Measurements from ENCODE around the gene NPDC1. TPM values are rescaled to one million over a fixed set of nuclear protein-coding genes. Genes with fewer than 3 reads are reported as not detected.

The NPDC1 gene
- total RNA-seq, 1 donor from 2014 or later: 95.3 TPM

DNA sequence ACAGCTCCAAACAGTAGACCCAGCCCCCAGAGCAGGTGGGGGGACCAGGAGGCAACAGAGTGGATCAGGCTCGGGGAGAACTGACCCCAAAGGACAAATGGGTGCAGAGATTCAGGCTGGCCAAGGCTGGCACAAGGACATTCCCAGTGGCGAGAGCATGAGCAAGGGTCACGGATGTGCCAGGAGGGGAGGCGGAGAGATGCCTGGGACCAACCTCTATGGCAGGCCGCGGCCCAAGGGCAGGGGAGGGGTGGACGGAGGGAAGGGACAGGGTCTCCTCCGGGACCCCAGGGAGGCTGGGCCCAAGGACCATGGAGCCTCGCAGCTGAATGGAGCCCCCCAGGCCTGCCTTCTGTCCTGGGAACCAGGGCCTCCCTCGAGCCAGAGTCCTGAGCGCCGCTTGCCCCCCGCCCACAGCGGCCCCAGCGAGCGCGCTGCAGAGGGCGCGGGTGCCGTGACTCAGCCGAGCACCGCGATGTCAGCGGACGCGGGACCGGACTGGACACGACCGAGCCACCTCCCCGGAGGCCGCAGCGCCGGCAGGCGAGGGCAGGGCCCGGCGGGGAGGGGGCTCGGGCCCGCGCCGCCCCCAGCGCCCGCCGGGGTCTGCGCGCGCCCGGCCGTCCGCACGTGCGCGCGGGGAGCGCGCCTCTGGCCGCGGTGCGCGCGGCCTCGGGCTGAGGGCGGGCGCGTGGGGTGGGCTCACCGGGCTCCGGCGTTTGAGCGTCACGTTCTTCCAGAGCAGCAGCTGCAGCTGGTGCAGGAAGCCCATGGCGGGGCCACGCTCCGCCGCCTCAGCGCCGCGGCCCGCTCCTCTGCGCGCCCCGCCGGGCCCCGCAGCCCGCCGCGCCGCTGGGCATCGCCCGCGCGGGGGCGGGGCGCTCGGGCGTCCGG is 18.4 kb downstream of the NPDC1 start, which contains the start of gene ABCA2:
Gene ABCA2 (minus strand): TSS at position 869 of the 894 bp plus-strand sequence. CDS start 97 bp downstream, at position 772.
- no peak for DNase-seq (ENCODE audit: low spot score)

DNA sequence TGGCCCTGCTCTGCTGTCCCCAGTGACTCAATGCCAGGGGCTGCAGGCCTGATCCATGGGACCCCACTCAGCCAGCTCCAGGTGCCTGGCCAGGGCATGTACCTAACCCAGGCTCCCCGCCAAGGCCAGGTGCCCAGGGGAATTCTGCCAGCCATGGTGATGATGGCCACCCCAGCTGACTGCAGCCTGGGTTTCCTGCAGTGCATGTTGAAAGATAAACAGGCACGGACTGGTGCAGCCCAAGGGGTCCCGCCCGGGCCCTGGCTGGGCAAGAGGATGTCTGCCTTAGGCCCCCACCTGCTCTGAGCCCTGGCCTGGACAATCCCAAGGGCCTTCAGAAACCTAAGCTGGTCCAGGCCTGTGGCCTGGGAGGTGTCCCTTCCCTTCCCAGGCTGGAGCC is 19.1 kb downstream of the NPDC1 start:
- DNase-seq (ENCODE audit: low spot score): no peak

DNA sequence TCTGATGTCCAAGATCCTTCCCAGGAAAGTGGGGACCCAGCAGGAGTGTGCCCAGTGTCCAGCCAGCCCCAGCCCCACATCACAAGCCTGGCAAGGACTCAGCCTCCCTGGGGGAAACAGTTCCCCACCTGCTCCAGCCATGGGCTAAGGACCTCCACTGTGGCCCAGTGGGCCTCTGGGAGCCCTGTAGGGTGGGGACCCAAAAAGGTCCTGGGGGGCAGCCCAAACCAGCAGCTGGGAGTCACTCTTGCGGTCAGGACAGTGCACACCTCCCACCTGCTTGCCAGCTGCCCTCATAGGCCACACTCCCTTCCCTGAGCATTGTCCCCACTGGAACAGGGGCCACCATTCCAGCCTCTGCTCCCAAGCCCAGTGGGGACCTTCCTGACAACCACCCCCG is 19.6 kb downstream of the NPDC1 start:
- DNase-seq (ENCODE audit: low spot score): no peak

DNA sequence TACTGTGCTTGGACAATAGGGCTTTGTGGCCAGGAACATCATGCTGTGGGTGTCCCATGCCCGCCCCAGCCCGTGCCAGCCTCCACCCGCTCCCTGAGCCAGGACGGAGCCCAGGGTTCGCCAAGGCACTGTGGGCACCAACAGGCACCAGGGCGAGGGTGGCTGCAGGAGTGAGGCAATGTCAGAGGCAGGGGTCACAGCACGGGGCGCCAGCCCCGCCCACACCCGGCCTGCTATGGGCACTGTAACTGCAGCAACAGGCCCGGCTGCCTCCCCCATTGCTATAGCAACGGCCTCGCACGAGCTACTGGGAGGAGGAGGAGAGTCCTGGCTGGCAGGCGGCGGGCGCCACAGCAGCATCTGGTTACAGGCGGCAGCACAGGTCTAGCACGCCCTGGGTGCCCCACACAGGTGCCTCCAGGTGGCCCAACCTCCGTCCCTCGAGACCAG is 20.4 kb downstream of the NPDC1 start:
- no peak for DNase-seq (ENCODE audit: low spot score)

DNA sequence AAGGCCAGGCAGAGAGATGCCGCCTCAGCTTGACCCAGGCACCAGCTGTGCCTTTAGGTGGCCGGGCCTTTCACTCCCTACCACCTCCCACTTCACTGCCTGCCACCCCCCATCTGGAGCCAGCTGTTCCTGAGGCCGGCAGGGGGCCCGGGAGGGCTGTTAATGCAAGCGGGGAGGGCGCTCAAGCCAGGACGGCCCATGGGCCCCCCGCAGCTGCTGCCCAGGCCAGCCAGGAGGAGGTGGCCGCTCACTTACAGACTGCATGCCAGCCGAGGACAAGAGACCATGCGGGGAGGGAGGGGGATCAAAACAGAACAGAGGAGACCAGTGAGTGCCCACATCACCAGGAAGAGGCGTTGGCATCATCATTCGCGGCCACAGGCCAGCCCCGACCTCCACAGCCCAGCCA is 22.4 kb downstream of the NPDC1 start:
- DNase-seq (ENCODE audit: low spot score): no peak

DNA sequence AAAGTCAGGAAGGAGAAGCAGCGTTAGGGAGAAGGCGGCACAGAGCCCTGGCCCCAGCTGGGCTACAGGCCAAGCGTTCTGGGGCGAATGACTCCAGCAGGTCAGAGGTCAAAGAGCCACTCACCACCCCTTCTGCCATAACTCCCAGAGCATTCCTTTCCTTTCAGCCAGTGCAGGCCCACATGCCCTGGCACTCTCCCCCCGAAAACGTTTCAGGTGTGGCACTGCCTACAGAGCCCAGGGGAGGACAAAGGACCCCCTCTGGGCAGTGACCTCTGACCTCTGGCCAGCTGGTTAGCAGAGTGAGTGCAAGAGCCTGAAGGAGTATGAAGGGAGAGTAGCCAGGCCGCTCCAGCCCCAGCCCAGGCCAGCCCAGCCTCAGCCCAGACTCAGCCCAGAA is 22.8 kb downstream of the NPDC1 start:
- no peak for DNase-seq (ENCODE audit: low spot score)

DNA sequence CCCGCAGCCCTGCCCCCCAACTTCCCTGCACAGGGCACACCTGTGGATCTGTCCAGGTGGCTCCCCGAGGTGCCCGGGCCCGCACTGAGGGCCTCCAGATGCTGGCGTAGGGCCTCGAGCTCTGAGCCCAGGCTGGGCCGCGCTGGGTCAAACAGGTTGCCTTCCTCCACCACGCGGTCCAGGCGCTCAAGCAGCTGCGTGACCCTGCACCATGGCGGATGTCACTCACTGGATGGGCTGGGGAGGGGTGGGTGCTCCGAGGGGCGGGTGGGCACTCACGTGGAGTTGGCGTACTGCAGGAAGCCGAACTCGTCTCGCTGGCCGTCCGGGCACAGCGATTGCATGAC is 23.3 kb downstream of the NPDC1 start:
- DNase-seq (ENCODE audit: low spot score): no peak

DNA sequence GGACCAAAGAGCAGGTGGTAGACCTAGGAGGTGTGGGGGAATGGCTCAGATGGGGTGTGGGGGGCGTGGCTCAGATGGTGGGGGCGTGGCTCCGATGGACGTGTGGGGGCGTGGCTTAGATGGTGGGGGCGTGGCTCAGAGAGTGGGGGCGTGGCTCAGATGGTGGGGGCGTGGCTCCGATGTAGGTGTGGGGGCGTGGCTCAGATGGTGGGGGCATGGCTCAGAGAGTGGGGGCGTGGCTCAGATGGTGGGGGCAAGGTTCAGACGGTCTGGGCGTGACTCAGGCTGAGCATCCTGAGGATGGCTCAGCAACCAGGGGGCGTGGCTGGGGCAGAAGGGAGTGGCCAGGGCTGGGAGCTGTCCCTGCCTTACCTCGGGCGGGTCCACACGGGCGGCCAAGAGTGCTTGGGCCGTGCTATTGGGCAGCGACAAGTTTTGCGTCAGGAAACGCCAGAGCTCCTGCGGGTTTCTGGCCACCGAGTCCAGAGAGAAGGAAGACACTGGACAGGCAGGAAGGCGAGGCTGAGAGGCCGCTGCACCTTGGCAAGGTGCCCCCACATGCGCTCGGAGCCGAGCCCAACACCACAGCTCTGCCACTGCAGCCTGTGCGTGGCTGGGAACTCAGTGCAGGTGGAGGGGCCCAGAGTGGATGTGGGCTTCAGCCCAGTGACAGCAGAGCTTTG is 23.9 kb downstream of the NPDC1 start:
- DNase-seq (ENCODE audit: low spot score): no peak

DNA sequence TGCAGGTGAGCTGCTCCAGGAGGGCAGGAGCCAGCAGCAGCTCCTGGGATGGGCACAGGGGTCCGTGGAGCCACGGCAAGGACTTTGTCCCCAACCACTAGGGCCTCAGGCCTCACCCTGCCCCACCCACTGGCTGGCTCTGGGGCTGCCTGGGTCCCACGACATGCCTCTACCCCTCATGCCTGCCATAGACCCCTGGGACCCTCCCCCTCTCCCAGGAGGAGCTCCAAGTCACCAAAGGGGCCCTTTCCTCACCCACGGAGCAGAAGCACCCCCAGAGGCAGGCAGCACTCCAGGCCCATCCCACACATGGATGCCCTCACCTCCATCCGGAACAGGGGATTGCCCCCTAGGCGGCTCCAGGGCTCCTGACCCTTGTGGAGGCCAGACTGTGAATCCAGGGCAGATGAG is 24.4 kb downstream of the NPDC1 start:
- DNase-seq (ENCODE audit: low spot score): no peak

DNA sequence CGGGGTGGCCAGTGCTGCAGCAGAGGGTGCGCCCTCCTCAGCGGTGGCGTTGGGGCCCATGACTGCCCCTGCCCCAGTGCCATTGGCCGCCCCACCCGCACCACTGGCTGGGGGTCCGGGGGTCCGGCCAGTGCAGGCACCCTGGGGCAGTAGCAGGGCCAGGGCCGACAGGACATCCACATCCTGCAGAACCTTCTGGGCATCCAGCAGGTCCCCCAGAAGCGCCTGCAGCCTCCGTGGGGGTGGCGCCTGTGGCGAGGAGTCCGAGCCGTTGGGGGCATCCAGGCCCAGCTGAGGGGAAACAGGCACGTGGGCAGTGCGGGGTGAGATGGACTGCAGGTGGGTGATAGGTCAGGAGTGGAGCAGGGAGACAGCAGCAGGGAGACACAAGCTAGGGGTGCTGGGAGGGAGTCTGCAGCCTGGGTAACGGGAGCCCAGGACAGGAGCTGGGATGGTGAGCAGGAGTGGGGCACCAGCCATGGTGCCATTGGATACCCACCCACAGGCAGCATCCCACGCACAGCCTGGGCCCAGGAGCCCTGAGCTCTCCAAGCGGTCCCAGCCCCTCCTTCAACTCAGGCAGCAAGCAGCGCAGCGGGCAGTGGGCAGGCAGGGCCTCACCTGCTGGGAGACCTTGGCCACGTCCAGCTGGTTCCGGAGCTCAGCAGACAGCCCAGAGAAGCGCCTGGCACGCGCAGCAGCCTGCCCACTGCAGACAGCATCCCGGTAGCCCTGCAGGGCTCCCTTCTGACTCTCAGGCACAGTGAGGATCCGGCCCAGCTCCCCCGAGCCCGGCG is 25.0 kb downstream of the NPDC1 start:
- no peak for DNase-seq (ENCODE audit: low spot score)

DNA sequence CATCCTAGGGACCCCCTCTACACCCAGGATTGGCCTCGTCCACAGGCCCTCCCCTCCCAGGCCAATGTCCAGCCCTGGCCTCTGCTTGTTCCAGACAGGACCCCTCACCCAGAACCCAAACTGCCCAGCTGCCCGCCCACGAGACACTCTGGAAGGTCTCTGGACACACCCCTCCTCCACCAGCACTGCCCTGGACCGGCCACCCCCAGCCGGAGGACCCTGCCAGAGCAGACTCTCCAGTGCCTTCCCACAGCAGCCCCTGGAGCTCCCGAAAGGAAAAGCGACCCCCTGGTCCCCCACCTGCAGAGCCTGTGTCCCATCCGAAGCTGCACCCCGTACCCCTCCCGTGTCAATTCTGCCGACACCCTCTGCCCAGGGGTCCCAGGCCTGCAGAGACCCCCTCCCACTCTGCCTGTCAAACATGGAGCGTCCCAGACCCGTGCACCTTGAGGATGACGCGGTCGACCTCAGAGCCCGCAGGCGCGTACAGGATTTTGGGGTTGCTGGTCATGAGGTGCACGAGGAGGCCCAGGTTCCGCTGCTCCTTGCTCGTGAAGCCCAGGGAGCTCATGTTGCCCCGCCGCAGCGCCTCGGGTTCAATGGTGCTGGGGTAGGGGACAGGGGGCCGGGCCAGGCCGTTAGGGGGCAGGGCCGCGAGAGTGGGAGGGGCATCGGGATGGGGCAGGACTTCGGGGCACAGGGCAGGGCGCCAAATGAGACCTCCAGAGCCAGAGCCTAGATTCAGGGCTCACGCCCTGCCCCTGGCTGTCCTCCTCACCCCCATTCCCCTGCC is 25.9 kb downstream of the NPDC1 start:
- DNase-seq (ENCODE audit: low spot score): no peak

DNA sequence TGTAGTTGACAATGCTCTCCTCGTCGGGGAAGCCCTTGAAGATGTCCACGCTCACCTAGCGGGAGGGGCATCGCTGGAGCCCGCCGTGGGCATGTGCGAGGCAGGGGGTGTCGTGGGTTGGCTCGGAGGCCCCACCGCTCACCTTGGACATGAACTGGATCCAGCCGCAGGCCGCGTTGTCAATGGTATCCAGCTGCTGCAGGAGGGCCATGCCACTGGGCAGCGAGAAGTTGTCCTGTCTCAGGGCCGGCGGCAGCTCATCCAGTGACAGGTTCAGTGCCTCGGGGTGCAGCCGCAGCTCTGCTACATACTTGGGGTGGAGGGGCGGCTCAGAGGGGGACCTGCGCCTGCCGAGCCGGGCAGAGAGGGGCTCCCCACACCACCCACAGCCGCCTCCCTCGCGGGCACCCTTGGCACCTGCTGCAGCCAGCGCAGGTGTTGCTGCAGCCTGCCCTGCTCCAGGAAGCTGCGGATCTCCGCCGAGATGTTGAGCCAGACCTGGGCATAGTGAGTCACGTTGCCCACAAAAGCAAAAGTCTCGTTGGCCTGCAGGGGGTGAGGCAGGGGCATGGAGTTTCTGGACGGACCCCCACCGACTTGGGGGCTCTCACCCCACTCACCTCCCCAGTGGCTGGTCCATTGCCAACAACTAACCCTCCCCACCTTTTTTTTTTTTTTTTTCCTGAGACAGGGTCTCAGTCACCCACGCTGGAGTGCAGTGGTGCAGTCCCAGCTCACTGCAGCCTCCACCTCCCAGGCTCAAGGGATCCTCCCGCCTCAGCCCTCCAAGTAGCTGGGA is 27.0 kb downstream of the NPDC1 start:
- no peak for DNase-seq (ENCODE audit: low spot score)

DNA sequence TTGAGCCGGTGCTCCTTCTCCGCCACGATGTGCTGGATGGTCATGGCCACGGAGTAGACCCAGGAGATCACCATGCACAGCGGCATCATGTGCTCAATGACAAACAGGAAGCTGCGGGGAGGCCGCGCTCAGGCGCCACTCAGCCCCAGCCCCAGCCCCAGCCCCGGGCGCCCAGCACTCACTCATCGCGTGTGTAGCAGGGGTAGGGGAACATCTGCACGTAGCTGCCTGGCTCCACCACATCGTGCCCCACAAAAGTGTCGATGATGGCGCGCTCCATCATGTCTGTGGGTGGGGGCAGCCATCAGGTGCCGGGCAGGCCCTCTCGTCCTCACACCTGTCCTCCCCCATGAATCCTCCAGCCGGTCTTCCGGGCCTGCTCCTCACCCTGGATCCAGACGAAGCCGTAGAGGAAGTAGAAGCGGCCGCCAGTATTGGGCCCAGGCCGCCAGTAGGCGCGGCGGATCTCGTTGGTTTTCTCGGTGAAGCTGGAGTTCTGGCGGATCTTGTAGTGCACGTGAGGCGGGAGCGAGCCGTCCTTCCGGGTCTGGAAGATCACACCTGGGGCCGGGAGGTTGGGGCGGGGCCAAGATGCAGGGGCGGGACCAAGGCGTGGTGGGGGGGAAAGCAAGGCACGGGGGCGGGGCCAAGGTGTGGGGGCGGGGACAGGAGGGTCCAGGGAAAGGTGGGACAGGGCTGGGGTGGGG is 28.0 kb downstream of the NPDC1 start:
- no peak for DNase-seq (ENCODE audit: low spot score)

DNA sequence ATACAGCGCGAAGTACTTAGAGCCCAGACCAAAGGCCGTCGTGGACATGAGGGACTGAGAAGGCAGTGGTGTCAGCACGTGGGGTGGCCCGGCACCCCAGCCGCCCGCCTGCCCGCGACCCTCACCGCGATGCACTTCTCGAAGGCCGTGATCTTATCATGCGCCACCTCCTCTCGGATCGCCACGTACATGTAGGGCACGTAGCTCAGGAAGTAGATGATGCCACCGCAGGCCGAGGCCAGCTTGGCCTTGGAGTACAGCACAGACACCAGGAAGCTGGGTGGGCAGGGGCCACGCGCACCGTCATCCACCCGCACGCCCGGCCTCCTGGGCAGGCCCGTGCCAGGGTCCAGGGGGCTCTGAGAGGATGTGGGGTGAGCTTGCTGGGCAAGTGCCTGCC is 28.9 kb downstream of the NPDC1 start:
- DNase-seq (ENCODE audit: low spot score): no peak

DNA sequence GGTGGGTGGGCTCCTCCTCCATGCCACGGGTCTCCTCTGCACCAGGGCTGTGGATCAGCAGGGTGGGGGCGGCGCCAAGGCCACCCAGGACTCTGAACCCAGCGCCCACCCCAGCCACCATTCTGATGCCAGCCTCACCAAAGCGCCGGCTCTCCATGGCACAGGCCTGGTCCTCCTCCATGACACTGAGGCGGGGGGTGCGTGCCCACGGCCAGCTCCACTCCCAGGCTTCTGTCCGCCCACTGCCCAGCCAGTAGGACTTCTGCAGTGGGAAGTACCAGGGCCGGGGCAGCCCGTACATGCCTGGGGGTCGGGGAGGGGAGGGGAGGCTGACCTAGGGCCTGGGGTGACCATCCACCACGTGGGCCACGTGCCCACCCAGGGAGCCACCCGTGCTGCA is 29.5 kb downstream of the NPDC1 start:
- no peak for DNase-seq (ENCODE audit: low spot score)

DNA sequence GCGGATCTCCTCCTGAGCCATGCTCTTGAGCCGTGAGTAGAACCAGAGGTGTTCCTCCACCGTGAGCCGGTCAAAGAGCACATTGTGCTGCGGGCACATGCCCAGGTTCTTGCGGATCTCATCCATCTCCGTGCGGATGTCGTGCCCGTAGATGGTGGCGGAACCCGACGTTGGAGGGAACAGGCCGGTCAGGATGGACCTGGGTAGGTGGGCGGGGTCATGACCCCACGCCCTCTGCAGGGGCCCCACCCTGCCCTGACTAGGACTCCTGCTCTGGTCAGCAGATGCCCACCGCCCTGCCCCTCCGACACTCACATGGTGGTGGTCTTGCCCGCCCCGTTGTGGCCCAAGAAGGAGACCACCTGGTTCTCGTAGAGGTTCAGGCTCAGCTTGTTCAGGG is 30.0 kb downstream of the NPDC1 start:
- DNase-seq (ENCODE audit: low spot score): no peak

DNA sequence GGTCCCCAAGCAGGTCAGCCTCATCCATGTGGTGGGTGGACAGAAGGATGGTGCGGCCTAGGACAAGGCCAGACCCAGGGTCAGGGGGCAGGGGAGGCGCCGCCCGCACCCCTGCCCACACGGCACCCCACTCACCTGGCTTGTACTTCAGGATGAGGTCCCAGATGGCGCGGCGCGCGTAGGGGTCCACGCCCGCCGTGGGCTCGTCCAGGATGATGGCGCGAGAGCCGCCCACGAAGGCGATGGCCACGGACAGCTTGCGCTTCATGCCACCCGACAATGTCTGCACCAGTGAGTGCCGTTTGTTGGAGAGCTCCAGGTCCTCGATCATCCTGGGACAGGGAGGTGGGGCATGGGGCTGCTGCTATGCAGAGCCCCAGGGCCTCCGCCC is 30.4 kb downstream of the NPDC1 start:
- no peak for DNase-seq (ENCODE audit: low spot score)

DNA sequence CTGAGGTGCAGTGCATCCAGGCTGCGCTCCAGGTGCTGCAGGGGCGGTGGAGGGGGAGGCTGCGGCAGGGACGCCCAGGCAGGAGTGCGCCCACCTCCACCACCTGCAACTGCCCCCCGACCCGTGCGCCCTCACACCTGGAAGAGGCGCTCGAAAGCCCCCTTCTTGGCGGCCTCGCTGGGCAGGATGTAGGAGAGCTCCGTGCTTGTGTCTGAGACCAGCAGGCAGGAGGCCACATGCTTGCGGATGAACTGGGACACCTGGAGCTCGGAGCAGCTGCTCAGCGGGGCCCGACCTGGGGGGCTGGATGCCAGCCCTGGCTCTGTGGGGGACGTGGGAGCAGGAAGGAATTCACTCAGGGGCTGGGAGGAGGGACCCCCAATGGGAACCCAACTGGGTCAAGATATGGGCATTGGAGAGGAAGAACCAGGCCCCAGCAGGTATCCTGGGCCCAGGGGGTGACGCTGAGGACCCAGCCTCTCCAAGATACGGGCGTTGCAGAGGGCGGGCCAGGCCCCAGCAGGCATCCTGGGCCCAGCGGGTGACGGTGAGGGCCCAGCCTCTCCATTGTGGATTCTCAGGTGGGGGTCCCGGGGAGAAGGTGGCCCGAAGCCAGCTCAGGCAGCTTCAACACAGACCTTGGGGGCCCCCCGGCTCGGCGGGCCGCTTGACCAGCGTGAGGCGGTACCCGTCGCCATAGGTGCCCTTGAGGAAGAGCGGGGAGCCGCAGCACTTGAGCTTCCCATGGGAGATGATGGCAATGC is 31.0 kb downstream of the NPDC1 start:
- no peak for DNase-seq (ENCODE audit: low spot score)

DNA sequence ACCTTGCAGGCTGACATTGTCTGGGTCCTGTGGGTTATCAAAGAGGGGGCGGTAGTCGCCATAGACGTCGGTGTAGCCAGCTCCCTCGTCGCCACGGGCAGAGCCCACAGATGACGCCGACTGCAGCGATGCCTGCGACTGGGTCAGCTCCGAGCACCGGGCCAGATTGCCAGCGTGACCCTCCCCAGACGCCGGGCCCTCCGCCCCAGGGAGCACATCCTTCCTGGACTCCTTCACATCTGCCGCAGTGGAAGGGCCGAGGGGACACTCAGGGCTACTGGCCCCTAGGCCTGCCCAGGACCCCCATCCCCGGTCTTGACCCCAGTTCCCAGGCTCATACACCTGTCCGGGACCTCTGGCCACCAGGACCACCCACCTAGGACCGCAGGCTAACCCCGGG is 31.8 kb downstream of the NPDC1 start:
- no peak for DNase-seq (ENCODE audit: low spot score)
